ENCODE measurements around the gene ATP8A1.

ATP8A1 gene

DNA sequence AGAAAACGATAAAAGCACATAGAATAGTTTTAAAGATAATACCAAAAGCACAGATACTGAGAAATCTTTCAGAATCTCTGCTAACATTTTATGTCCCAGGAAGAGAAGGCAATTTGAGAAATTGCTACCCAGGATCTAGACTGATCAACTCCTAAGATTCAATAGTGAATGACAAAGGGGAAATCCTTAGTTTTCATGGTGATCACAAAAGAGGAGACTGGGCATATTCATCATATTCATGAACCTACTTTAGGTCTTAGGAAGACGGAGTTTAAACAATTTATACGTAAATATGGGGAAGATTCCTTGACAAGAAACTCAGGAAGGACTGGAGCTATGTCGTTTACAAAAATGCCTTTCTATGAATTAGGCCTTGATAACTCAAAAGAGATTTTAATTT lies 172.3 kb downstream of the ATP8A1 start:
- H3K27ac ChIP-seq, result no peak overlapping the region
- H3K36me3 ChIP-seq, result peaks cover 3% of the 10 kb centered on the region; the same call in 1 of the 2 replicates

DNA sequence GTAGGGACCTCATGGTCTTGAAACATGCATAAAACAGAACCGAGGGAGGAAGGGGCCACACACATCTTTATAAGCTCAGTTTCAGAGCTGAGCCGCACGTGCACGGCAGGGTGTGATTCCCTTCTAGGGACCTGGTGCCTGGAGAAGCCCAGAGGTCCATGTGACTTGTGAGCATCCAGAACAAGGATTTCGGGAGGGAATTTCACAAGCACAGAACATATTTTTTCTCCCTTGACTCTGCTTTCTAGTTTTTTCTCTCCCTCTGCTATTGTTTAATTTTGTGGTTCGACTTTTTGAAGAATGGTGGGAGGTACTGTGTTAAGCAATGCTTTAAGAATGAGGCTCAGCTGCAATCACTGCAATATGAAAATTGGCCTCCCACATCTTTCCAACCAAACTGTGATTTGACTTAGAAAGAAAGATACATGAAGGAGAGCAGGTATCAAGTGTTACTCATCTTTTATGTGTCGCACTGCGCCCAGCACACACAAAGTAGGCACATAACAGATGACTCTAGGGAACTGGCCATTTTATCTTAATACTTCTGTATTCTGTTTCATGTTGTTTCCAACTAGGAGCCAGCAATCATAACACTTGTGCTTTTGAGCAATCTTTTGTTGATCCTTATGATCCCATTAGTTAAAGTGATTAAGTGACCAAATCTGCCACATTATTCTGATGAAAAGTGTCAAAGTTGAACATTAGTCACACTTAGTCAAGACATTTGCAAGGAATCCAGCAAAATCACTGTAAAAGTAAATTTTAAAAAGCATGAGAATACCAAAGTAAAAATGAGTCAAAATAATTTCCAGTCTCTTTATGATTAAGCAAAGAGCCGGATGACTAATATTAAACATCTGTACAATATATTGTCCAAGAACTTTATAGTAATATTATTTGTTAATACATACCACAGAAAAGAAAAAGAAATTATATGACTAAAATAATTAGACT lies 173.2 kb downstream of the ATP8A1 start:
- no peak overlapping the region for H3K27ac ChIP-seq
- DNase-seq, result no peak
- peaks cover 3% of the 10 kb centered on the region; the same call in 1 of the 2 replicates for H3K36me3 ChIP-seq
- H3K9me3 ChIP-seq (ENCODE audit: severe bottlenecking), result no peaks in the 10 kb centered on the region
- no peak overlapping the region for H3K4me3 ChIP-seq (ENCODE audit: low read depth, low read length)
- H3K27me3 ChIP-seq (ENCODE audit: insufficient read depth, low read depth, severe bottlenecking), result no peaks in the 10 kb centered on the region
- TF ChIP-seq, protein P1, sequence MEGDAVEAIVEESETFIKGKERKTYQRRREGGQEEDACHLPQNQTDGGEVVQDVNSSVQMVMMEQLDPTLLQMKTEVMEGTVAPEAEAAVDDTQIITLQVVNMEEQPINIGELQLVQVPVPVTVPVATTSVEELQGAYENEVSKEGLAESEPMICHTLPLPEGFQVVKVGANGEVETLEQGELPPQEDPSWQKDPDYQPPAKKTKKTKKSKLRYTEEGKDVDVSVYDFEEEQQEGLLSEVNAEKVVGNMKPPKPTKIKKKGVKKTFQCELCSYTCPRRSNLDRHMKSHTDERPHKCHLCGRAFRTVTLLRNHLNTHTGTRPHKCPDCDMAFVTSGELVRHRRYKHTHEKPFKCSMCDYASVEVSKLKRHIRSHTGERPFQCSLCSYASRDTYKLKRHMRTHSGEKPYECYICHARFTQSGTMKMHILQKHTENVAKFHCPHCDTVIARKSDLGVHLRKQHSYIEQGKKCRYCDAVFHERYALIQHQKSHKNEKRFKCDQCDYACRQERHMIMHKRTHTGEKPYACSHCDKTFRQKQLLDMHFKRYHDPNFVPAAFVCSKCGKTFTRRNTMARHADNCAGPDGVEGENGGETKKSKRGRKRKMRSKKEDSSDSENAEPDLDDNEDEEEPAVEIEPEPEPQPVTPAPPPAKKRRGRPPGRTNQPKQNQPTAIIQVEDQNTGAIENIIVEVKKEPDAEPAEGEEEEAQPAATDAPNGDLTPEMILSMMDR (IDR thresholded peaks at IDR 0.05; ENCODE audit: low read depth, low read length), result no peak

More for the DNA sequence above, 172.3 kb downstream of the ATP8A1 start:
- Histone ChIP-seq H3K27me3 (ENCODE audit: insufficient read depth, low read depth, severe bottlenecking) (no peaks in the 10 kb centered on the region), H3K9me3 (ENCODE audit: severe bottlenecking) (no peaks in the 10 kb centered on the region), H3K4me3 (ENCODE audit: low read depth, low read length) (no peak overlapping the region)
- DNase-seq, result no peak
- TF ChIP-seq, protein P1 (IDR thresholded peaks at IDR 0.05; ENCODE audit: low read depth, low read length), result no peak

DNA sequence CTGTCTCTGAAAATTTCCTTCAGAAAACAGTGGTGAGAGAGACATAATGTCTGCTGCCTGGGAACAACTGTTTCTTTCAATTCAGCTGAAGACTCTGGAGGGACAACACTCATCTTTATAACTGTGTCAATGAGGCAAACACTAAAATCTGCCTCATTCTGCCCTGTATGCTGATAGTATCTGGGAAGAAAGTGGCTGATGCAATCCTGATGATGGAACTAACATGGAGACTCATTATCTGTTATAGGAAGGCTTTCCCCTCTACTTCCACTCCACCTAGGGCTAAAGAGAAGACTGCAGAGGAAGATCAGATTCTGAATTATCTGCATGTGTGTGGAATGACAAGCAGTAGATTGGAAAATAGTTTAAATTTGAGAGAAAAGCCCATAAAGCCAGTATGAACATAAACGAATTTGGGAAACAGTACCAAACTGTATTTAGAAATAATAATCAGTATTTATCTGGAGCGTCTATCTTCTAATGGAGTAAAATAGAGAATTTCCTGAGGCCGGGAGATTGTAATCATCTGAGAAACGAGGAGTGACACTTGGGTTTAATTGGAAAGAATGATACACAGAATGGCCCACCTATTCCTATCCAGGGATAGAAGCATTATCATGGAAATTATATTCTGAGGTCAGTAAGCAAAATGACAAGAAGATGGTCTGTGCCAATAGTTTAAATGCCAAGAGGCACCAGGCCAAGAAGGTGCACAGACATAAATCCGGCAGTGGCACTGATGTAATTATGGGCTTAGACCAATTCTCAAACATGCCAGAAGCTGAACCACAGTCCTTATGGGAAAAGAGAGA lies 174.2 kb downstream of the ATP8A1 start:
- Histone ChIP-seq H3K27me3 (ENCODE audit: insufficient read depth, low read depth, severe bottlenecking) (no peaks in the 10 kb centered on the region), H3K9me3 (ENCODE audit: severe bottlenecking) (no peaks in the 10 kb centered on the region), H3K4me3 (ENCODE audit: low read depth, low read length) (no peak overlapping the region), H3K27ac (no peak overlapping the region), H3K36me3 (peaks cover 3% of the 10 kb centered on the region; the same call in 1 of the 2 replicates)
- TF ChIP-seq, protein P1 (IDR thresholded peaks at IDR 0.05; ENCODE audit: low read depth, low read length), result no peak
- DNase-seq, result no peak

DNA sequence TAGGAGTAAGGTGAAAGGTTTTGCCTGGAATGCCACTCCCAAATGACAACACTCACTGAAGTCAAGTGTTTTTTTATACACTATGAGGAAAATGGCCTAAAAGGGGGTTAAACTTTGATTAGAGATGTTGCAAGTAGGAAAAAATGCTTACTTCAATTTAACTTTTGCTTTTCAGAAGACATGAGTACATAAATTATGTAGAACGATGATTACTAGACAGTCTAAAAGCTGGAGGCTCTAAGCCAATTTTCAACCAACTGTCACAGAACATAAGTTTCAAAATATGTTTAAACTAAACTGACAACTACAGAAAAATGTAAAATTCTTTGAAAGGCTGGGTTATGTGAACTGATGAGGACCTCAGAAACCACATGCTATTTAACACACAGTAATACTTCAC lies 176.2 kb downstream of the ATP8A1 start:
- Histone ChIP-seq H3K4me3 (ENCODE audit: low read depth, low read length) (no peak overlapping the region), H3K27ac (no peak overlapping the region), H3K36me3 (peaks cover 3% of the 10 kb centered on the region; the same call in 1 of the 2 replicates), H3K9me3 (ENCODE audit: severe bottlenecking) (no peaks in the 10 kb centered on the region), H3K27me3 (ENCODE audit: insufficient read depth, low read depth, severe bottlenecking) (no peaks in the 10 kb centered on the region)
- TF ChIP-seq, protein P1 (IDR thresholded peaks at IDR 0.05; ENCODE audit: low read depth, low read length), result no peak
- DNase-seq, result no peak

DNA sequence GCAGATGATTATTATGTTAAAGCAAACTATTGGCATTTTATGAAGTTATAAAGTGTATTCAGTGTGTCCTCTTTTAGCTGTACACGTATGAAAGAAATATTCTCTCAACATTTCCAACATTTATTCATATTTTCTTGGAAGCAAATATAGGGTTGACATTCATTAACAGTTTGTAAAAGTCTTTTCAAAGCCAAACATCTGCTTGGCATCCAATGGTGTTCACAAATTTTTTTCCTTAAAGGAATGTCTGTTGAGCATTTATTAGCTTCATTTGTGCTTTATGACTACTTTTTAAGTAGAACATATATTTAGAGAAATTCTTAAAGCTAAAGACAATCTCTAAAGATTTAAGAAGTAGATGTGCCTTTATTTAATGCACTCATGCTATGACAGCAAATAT lies 176.6 kb downstream of the ATP8A1 start:
- Histone ChIP-seq H3K9me3 (ENCODE audit: severe bottlenecking) (no peaks in the 10 kb centered on the region), H3K4me3 (ENCODE audit: low read depth, low read length) (no peak overlapping the region), H3K27ac (no peak overlapping the region), H3K27me3 (ENCODE audit: insufficient read depth, low read depth, severe bottlenecking) (no peaks in the 10 kb centered on the region), H3K36me3 (peaks cover 3% of the 10 kb centered on the region; the same call in 1 of the 2 replicates)
- DNase-seq, result no peak
- TF ChIP-seq, protein P1 (IDR thresholded peaks at IDR 0.05; ENCODE audit: low read depth, low read length), result no peak

All from WERI-Rb-1 (cell line).